Sigmoid colon (tissue), 4 donors: ENCODE measurements around the gene USB1.

Source experiments
- CTCF ChIP-seq, 4 experiments: fragments of 450-650 bp in 3 of 4; fragments of 200-600 bp in 1 of 4; IDR thresholded peaks; one replicate each; pipeline ENCODE4 v1.5.1; 2016 to 2019; ENCODE audit warnings: antibody characterized with exemption in 4 of 4, mild to moderate bottlenecking in 3 of 4, moderate library complexity in 2 of 4
- EP300 ChIP-seq, 4 donors: sonication (generic); formaldehyde crosslinking; IDR thresholded peaks; one replicate each; pipeline ENCODE4 v1.6.1; 2017; ENCODE audit warnings: antibody characterized with exemption in 4 of 4
- POLR2A ChIP-seq, 2 donors: fragments of 450-650 bp; IDR thresholded peaks; one replicate each; pipeline ENCODE4 v1.6.1; 2016; ENCODE audit warnings: antibody characterized with exemption in 2 of 2, mild to moderate bottlenecking in 2 of 2, moderate library complexity in 2 of 2
- POLR2AphosphoS5 ChIP-seq, 4 donors: sonication (generic); formaldehyde crosslinking; IDR thresholded peaks; one replicate each; pipeline ENCODE4 v1.6.1; 2017; ENCODE audit warnings: antibody characterized with exemption in 4 of 4

GRCh38 chr16:58032710-58033293 is 31.6 kb downstream of the USB1 start:
- TF ChIP-seq CTCF (IDR thresholded peaks at IDR 0.05) (no peak), POLR2A (IDR thresholded peaks at IDR 0.05) (no peak), EP300 (IDR thresholded peaks at IDR 0.05) (no peak), POLR2AphosphoS5 (IDR thresholded peaks at IDR 0.05) (no peak)
